ENCODE data around the gene BHLHE40.

Gene BHLHE40

GRCh38 chr3:5022187-5022965 is 43.1 kb downstream of the BHLHE40 start:
- DNase-seq: no peak

GRCh38 chr3:5022966-5023776 is 43.9 kb downstream of the BHLHE40 start:
- no peak for DNase-seq

GRCh38 chr3:5023777-5024346 is 44.6 kb downstream of the BHLHE40 start:
- no peak for DNase-seq

- no peak for DNase-seq
These were observed 46.8 kb downstream of the BHLHE40 start for GRCh38 chr3:5026046-5026362.

- no peak for DNase-seq
These were observed 50.5 kb downstream of the BHLHE40 start for GRCh38 chr3:5029715-5030114.

- no peak for DNase-seq
These were observed 50.9 kb downstream of the BHLHE40 start for GRCh38 chr3:5030152-5030551.

GRCh38 chr3:5032844-5033243 is 53.6 kb downstream of the BHLHE40 start:
- no peak for DNase-seq

Measured in left hindlimb (tissue), 1 donor.